DOHH2 (cell line): Measurements from ENCODE around the gene NTNG1.

Experiments used
- EZH2phosphoT487 ChIP-seq: fragments of 200-600 bp; sonication (generic); IDR thresholded peaks from 2 replicates; pipeline ENCODE4 v1.6.1; 2017; ENCODE audit warnings: borderline replicate concordance, mild to moderate bottlenecking, antibody characterized with exemption, low read length, moderate library complexity, mixed read lengths
- TF ChIP-seq, protein P1 (sequence below): fragments of 200-600 bp; sonication (generic); IDR thresholded peaks from one replicate; pipeline ENCODE4 v1.5.1; 2014; ENCODE audit warnings: antibody characterized with exemption, mild to moderate bottlenecking, low read depth, low read length; ENCODE audit not compliant: poor library complexity, severe bottlenecking

DNA sequence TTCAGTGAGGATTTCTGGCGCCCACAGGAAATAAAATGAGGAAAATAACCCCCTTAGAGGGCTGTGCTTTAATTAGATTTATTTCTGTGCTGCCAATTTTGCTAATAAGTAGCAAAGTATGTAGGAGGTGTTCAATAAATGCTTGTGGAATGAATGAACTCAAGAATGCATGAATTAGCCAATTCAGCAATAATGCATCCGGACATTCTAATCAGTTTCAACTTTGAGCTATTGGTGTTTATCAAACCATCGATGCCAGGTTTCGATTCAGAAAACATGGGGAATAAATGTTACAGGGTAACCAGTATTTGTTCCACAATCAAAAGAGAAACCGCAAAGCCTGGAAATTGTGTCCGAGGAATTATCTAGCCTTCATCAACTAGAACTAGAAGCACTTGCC lies 353.2 kb downstream of the NTNG1 start:
- TF ChIP-seq, protein P1, sequence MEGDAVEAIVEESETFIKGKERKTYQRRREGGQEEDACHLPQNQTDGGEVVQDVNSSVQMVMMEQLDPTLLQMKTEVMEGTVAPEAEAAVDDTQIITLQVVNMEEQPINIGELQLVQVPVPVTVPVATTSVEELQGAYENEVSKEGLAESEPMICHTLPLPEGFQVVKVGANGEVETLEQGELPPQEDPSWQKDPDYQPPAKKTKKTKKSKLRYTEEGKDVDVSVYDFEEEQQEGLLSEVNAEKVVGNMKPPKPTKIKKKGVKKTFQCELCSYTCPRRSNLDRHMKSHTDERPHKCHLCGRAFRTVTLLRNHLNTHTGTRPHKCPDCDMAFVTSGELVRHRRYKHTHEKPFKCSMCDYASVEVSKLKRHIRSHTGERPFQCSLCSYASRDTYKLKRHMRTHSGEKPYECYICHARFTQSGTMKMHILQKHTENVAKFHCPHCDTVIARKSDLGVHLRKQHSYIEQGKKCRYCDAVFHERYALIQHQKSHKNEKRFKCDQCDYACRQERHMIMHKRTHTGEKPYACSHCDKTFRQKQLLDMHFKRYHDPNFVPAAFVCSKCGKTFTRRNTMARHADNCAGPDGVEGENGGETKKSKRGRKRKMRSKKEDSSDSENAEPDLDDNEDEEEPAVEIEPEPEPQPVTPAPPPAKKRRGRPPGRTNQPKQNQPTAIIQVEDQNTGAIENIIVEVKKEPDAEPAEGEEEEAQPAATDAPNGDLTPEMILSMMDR, result no peak
- TF ChIP-seq EZH2phosphoT487, result no peak
